Stimulated activated CD8-positive, alpha-beta memory T cell treated with anti-CD3 and anti-CD28 coated beads, Interleukin-15, amount 100 ng/mL, for 4 hours (primary cell): ENCODE data around the gene MCEMP1.

Source experiments
- DNase-seq, 2 donors: peaks; one replicate each; pipeline ENCODE4 v3.0.0-alpha.2; 2020; ENCODE audit warnings: low read depth in 2 of 2

The MCEMP1 gene

DNA sequence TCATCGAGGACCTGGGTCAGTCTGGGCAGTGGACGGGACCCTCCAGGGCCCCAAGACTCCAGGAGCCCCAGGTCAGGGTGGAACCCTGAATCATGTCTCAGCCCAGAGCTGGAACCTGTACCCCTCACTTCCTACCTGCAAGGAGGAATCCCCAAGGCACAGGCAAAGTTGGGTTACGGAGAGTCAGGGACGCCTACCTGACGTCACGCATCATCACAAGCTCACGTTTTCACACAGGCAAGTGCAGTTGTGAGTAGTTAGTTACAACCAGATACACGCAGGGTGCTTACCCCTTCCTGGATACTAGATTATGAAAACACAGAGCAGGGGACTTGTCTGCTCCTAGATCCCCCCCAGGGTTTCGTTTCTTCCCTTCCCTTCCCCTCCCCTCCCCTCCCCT, 6.1 kb upstream of the MCEMP1 start:
- no peak for DNase-seq

DNA sequence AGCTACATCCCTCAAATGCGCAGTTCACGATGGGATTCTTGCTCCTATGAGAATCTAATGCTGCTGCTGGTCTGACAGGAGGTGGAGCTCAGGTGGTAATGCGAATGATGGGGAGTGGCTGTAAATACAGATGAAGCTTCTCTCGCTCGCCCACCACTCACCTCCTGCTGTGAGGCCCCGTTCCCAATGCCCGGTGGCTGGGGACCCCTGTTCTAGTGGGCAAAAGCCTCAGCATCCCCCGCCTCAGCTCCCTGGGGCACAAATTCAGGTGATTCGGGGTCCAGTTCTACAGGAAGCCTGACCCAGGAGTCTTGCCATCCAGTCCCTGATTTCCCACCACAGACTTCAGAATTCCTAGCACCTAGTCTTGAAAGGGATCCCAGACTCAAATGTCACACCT, 4.4 kb upstream of the MCEMP1 start:
- no peak for DNase-seq

DNA sequence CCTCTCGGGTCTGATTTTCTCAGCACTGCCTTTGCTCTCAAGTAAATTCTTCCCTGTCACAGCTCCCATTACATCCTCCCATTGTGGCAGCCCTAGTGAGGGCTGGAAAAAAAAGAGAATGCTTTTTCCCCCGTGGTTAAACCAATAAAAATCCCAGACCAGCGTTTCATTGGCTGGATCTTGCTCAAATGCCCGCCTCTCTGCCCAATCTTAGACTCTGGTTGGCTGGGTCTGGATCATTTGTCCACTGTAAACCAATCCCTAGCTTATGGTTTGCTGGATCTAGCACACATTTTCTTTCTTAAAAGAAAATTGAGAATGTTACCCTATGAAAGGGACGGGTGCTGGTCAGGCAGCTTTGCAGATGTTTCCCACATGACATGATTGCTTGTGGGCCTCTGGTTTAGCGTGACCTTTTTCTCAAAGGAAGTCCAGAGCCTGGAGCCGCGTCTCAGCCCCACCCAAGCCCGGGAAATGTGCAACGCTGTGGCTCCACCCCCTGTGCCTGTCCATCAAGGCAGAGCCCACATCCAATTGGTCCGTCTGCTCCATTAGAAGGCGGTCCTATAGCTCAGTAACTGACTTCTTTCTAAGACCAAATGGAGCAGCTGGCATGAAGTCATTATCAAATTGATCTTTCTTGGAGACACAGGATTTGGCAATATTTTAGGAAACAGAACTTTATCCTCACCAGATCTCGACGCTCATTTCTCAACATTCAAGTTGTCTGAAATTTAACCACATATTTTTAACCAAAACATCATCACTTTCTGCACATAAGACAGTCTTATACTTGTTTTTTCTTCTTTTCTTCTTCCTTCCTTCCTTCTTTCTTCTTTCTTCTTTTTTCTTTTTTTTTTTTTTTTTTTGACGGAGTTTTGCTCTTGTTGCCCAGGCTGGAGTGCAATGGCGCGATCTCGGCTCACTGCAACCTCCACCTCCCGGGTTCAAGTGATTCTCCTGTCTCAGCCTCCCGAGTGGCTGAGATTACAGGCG, 2.6 kb upstream of the MCEMP1 start:
- DNase-seq = no peak

DNA sequence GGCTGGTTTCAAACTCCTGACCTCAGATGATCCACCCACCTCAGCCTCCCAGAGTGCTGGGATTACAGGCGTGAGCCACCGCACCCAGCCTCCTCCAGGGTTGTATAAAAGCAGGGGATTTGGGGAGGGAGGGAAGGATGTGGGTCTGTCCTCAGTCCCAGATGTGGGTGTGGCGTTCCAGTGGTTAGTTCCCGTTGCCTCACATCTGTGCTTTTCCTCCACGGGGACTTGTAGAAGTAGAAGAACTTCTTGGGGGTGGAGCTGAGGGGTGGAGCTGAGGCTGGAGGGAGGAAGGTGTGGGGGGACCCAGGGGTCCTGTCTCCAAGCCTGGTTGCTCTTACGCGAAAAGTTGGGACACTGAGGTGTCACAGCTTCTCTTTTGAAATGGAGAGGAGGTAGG, 514 bp upstream of the MCEMP1 start:
- no peak for DNase-seq

DNA sequence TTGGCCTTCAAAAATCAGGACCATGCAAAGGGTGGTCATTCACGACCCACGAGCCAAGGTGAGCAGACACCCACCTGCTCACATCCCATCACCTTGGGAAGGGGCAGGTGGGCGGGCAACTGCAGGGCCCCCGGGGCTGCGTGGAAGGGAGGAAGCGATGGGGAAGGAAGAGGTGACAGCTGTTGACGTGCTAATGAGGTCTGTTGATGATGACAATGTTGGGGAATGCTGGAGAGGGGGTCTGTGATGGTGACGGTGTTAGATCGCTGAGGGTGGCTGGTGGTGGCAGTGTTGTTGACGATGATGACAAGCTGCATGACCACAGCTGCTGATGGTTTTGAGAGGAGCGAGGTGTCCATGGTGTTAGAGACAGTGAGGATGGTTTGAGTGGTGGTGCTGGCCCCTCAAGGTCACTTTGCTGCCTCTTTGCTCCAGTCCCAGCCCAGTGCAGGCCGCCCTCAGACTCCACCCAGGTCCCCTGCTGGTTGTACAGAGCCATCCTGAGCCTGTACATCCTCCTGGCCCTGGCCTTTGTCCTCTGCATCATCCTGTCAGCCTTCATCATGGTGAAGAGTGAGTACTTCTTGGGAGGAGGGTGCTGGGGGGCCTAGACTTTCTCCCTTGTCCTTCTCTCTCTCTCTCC, 900 bp downstream of the MCEMP1 start:
- no peak for DNase-seq

DNA sequence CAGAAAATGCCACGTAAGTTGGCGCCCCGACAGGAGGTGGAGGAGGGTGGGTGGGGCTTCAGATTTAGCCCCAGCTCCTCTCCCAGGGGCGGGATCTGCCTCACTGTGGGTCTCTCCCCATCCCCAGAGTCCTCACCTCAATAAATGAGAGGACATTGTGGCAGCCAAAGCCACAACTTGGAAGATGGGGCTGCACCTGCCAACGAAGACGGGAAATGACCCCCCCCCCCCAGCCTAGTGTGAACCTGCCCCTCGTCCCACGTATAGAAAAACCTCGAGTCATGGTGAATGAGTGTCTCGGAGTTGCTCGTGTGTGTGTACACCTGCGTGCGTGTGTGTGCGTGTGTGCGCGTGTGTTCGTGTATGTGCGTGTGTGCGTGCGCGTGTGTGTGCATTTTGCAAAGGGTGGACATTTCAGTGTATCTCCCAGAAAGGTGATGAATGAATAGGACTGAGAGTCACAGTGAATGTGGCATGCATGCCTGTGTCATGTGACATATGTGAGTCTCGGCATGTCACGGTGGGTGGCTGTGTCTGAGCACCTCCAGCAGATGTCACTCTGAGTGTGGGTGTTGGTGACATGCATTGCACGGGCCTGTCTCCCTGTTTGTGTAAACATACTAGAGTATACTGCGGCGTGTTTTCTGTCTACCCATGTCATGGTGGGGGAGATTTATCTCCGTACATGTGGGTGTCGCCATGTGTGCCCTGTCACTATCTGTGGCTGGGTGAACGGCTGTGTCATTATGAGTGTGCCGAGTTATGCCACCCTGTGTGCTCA, 2.3 kb downstream of the MCEMP1 start:
- DNase-seq = peak; percentile 34 to 57

DNA sequence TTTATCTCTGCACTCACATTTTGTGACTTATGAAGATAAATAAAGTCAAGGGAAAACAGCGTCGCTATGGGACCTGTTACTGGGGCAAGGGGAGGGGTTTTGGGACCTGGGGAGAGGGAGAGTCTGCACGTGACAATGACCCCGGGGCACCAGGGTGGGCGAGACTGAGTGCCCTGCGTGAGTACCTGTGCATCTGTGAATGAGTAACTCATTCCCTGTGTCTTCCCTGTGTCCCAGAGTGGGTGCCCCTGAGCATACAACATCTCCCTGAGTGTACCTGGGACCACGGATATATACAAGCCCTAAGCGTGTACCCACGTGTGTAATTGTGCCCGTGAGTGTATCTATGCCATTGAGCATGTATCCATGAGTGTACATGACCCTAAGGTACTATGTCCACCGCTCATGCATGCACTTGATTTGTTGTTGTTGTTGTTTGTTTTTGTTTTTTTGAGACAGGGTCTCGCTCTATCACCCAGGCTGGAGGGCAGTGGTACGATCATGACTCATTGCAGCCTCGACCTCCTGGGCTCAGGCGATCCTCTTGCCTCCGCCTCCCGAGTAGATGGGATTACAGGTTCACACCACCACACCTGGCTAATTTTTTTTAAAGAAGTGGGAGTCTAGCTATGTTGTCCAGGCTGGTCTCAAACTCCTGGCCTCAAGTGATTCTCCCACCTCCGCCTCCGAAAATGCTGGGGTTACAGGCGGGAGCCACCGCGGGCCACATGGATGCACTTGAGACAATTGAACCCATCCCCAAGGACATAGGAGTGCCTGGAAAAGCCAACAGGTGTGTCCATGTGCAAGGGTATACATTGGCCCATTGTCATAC, 3.1 kb downstream of the MCEMP1 start:
- no peak for DNase-seq

DNA sequence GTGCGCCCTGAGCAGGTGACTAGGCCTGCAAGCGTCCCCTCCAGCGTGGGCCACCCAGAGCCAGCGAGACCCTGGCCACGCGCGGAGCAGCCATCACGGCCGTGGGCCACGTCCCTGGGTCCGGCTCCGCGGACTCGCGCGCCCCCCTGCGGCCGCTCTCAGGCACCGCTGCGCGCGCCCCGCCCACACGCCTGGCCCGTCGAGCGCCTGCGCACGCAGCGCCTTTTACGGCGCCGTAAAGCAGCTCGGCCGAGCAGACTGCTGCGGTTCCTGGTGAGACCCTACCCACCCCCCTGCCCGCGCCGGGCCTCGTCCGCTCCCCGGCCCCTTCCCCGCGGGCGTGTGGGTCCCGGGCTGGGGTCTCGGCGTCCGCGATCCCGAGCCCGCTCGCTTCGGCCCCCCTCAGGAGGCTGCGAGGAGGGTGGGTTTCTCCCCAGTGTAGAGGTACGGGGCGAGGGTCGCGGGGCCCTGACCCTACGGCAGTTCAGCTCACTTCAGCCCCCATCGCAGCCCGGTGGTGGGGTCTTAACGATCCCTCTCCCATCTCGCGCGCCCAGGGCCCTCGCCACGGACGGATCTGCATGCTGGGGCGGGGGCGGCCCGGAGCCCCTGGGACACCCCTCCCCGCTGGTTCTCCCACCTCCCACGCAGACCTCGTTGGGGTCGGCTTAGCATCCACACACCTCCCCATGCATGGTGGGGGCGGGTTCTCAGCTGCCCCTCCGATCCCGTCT, 3.9 kb downstream of the MCEMP1 start, which contains the start of gene TRAPPC5:
Gene TRAPPC5, plus strand, starts transcription at position 228 of the 734 bp plus-strand sequence. CDS start 1,421 bp downstream, outside the sequence.
- DNase-seq = peak; percentile 70 to 78

DNA sequence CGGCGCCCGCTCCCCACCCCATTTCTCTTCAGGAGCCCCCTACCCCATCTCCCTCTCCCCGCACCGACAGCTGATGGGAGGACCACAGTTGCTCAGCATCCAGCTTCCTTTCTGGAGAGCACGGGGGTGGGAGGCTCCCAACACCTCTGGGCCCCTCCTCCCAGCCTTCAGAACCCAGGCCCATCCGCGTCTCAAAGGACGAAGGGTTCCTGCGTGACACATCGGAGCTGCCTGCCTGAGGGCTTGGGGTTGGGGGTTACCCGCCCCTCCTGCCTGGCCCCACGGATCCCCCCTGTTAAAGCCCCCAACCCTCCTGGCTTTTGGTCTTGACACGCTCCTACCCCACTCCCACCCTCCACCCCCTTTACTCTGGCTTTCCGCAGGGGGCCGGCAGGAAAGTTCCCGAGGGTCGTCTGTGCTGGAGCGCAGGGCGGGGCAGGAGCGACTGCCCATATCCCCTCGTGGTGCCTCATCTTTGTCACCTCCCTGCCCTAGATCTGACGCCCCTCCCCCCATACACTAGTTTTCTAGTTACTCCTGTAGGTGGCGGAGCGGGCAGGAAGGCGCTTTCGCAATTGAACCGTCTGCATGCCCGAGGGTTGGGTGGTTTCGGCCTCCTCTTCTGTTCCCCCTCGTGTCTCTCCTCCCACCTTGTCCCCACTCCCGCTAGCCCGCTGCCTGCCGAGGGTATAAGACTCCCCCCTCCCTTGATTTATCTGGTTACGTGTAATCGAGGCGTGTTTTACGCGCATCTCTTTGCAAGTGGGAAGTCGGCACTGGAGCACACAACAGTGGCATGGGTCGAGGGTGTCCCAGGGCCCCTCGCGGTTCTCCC, 4.7 kb downstream of the MCEMP1 start:
- DNase-seq = peak; percentile 48 to 76

DNA sequence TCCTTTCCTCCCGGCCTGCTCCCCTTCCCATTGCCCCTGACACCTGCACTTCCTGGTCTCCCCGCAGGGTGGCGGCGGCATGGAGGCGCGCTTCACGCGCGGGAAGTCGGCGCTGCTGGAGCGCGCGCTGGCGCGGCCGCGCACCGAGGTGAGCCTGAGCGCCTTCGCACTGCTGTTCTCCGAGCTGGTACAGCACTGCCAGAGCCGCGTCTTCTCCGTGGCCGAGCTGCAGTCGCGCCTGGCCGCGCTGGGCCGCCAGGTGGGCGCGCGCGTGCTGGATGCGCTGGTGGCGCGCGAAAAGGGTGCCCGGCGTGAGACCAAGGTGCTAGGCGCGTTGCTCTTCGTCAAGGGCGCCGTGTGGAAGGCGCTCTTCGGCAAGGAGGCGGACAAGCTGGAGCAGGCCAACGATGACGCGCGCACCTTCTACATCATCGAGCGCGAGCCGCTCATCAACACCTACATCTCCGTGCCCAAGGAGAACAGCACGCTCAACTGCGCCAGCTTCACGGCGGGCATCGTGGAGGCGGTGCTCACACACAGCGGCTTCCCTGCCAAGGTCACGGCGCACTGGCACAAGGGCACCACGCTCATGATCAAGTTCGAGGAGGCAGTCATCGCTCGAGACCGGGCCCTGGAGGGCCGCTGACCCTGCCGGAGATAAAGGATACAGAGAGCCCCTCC, 5.4 kb downstream of the MCEMP1 start:
- DNase-seq = no peak

DNA sequence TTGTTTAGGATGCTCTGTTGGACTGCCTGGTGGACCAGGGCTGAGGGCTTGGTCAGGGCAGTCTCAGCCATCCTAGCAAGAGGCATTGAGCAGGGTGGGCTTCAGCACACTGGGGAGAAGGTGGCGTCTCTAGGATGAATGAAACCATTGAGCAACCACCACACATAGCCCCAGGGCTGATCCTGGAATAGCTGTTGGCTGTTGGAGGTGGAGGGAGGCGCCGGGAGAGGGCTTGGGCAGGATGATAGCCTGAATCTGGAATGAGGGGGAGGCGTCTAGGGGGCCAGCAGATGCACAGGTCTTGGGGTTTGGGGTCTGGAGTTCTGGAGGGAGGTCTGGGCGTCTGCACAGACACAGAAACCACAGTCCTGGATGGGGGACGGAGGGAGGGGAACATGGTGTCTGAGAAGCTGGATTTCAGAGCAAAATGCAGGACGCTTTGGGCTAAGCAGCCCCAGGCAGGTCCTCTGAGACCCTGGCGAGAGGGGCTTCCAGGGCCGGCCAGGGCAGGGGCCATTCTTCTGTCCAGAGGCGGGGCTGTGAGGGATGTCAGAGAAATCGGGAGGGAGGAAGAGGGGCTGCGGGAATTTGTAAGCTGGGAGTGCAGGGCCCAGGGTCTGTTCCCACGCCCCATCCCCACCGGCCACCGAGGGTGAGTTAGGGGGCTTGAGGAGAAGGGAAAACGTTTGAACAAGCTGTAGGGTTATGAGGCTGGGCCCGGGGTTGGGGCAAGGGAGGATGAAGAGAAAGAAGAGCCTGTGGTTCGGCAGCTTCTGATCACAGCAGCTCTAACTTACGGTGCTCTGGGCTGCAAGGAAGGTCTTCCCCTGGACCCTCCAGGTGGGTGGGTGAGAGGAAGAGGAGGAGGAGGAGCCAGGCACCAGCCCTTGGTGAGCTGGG, 8.9 kb downstream of the MCEMP1 start:
- DNase-seq = no peak

DNA sequence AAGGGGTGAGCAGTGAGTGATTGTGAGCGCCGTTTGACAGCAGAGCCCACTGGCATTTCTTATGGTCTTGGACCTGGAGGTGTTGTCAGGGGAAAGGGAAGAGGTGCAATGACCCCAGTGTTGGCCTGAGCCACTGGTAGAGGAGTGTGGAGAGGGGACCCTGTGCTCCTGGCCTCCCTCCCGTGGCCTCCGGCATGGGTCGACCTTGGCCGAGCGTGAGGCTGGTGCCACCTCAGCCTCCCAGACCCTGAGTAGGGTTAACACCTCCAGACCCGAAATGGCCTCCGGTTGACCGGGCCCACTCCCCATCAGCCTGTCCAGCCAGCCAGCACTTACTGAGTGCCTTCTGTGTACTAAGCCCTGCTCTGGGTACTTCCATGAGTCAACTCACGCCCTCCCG, 10.3 kb downstream of the MCEMP1 start:
- DNase-seq = no peak

DNA sequence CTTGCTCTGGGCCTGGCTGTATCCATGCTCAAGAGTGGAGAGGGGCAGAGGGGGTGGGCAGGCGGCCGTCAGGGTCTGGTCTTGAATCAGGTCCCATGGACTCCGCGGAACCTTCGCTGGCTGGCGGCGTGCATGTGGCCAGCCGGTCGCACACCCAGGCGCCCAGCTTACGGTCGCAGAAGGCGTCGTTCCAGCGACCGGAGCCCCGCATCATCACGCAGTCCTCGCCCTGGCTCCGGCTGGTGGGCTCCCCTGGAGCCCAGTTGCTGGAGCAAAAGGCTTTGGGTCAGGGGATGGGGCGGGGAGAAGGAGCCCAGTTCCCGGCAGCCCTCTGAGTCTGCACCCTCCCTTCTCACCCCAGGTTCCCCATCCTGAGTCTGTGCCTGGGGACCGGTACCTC, 12.3 kb downstream of the MCEMP1 start:
- DNase-seq = no peak

DNA sequence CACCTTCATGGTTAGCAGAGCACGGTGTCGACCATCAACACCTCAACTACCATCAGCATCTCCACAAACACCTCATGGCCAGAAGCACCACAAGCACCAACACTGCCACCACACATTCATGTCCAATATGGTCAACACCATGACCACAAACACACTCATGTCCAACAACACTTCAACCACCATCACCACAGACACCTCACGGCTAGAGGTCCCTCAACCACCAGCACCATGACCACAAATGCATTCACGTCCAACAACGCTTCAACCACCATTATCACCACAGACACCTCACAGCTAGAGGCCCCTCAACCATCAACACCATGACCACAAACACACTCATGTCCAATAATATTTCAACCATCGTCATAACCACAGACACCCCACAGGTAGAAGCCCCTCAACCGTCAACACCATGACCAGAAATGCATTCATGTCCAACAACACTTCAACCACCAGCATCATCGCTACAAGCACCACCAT, 13.9 kb downstream of the MCEMP1 start:
- DNase-seq = no peak

DNA sequence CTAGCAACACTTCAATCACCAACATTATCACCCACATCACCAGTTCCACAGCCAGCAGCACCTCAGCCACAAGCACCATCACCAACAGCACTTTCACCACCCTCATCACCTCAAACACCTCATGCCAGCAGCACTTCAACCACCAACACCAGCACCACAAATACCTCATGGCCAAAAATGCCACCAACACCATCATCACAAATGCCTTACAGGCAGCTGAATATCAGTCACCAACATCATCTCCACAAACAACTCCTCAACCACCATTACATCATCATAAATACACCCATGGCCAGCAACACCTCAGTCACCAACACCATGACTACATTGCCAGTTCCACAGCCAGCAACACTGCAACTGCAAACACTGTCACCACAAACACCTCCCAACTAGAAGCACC, 14.6 kb downstream of the MCEMP1 start:
- DNase-seq = no peak

DNA sequence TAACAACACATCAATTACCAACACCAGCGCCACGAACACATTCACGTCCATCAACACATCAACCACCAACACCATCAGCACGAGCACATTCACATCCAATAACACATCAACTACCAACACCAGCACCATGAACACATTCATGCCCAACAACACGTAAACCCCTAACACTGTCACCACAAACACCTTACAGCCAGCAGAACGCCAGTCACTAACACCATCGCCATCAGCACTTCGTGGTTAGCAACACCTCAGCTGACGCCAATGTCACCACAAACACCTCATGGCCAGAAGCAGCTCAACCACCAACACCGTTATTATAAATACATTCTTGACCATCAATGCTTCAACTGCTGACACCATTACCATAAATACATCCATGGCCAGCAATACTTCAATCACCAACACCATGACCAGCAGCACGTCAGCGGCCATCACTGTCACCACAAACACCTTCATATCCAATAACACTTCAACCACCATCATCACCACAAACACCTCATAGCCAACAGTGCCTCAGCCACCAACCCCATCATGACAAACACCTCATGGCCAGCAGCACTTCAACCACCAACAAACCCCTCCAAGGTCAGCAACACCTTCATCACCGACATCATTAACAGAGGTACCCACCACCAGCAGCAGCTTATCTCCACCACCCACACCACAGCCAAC, 15.7 kb downstream of the MCEMP1 start:
- DNase-seq = no peak

DNA sequence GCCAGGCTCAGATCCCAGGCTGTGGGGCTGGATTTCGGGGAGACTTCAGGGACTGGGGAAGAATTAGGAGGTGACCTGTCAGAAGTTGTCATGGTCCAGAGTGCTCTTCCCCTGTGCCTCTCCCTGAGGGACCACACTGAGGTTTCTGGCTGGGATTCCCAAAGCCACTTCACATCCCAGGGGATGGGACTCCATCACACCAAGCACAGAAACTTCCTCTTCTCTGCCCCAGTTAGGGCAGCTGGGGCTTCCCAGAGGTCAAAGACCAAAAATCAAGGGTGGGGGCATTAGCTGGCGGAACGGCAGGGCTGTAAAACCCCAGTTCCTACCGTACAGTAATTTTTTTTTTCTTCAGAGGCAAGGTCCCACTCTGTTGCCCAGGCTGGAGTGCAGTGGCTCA, 17.6 kb downstream of the MCEMP1 start:
- DNase-seq = no peak
